ENCODE data around the gene MTHFD1L.

The MTHFD1L gene

DNA sequence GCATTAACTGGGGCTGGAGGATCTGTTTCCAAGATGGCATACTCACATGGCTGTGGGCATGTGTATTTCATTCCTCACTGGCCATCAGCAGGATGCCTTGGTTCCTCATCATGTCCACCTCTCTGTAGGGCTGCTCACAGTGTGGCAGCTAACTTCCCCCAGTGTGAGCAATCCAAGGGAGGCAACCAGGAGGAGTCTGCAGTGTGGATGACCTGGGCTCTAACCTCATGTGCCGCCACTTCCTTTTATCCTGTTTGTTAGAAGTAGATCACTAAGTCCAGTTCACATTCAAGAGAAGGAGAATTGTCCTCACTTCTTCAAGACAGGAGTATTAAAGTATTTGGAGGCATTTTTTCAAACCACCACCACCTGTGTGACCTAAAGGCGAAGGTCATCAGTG is 54.4 kb downstream of the MTHFD1L start:
- Histone ChIP-seq H3K4me3 (ENCODE audit: low read depth, low read length) (no peak overlapping the region), H3K9ac (ENCODE audit: low read length) (no peak overlapping the region), H3K27ac (ENCODE audit: low read depth, low read length) (no peak overlapping the region), H3K36me3 (ENCODE audit: control insufficient read depth, insufficient read depth, low read length) (peaks cover 47% of the 10 kb centered on the region), H3K27me3 (ENCODE audit: control insufficient read depth, insufficient read depth, low read length) (no peaks in the 10 kb centered on the region), H3K4me1 (ENCODE audit: control insufficient read depth, insufficient read depth, low read length) (no peaks in the 10 kb centered on the region), H3K9me3 (ENCODE audit: control insufficient read depth, insufficient read depth, low read depth, low read length) (no peaks in the 10 kb centered on the region)

DNA sequence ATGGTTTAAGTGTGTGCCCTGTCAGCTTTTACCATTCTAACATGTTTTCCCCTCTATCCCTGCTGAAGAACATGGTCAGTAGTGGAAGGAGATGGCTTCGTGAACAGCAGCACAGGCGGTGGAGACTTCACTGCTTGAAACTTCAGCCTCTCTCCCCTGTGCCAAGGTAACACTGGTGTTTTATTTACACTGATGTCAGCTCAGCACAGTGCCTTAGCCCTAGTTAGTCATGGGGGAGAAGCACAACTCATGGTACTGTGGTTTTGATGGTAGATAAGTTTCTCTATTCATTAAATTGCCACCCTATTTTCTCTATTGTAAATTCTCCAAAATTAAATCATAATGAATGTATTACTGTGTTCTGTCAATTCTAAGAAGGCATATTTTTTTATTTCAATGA is 56.6 kb downstream of the MTHFD1L start:
- H3K27ac ChIP-seq (ENCODE audit: low read depth, low read length): no peak overlapping the region
- H3K27me3 ChIP-seq (ENCODE audit: control insufficient read depth, insufficient read depth, low read length): no peaks in the 10 kb centered on the region
- H3K36me3 ChIP-seq (ENCODE audit: control insufficient read depth, insufficient read depth, low read length): peaks cover 69% of the 10 kb centered on the region

DNA sequence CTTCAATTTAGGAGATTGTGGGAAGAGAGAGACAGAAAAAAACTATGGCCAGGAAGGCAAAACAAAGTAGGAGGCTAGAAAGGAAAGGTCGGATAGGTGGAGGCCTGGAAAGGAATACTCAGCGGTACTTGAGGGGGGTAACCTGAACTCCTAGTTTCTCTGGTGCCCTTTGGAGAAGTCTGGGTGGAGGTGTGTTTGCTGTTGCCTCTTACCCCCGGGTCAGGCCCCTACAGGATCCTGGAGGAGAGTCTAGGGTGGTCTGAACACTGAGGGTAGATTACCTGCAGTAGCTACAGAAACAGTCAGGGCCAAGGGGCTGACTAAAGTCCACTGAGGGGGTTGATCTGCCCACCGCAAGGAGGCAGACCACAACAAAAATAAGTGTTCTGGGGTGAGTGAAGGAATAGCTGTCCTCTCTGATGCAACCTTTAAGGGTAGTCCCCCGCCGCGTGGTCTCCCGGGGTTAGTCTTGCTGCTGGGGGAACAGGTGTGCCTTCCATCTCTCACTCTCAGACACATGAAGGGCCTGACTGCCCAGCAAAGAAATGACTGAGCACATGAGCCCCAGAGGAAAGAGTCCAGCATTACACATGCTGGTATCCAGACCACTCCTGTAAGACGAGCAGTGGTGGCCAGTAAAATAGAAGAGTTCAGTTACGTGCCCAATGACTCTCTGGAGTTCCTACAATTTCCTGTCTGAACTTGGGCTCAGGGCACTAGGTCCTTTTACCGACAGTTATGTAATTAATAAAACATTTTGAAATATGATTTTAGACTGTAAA is 59.5 kb downstream of the MTHFD1L start:
- no peaks in the 10 kb centered on the region for H3K4me1 ChIP-seq (ENCODE audit: control insufficient read depth, insufficient read depth, low read length)
- H3K9ac ChIP-seq (ENCODE audit: low read length): no peak overlapping the region
- no peaks in the 10 kb centered on the region for H3K9me3 ChIP-seq (ENCODE audit: control insufficient read depth, insufficient read depth, low read depth, low read length)
- no peaks in the 10 kb centered on the region for H3K27me3 ChIP-seq (ENCODE audit: control insufficient read depth, insufficient read depth, low read length)
- peaks cover 73% of the 10 kb centered on the region for H3K36me3 ChIP-seq (ENCODE audit: control insufficient read depth, insufficient read depth, low read length)
- H3K4me3 ChIP-seq (ENCODE audit: low read depth, low read length): no peak overlapping the region
- no peak overlapping the region; the same call in 1 of the 2 replicates for H3K27ac ChIP-seq (ENCODE audit: low read depth, low read length)

More for the DNA sequence above, 56.6 kb downstream of the MTHFD1L start:
- Histone ChIP-seq H3K9ac (ENCODE audit: low read length) (no peak overlapping the region), H3K9me3 (ENCODE audit: control insufficient read depth, insufficient read depth, low read depth, low read length) (no peaks in the 10 kb centered on the region), H3K4me1 (ENCODE audit: control insufficient read depth, insufficient read depth, low read length) (no peaks in the 10 kb centered on the region), H3K4me3 (ENCODE audit: low read depth, low read length) (no peak overlapping the region)

DNA sequence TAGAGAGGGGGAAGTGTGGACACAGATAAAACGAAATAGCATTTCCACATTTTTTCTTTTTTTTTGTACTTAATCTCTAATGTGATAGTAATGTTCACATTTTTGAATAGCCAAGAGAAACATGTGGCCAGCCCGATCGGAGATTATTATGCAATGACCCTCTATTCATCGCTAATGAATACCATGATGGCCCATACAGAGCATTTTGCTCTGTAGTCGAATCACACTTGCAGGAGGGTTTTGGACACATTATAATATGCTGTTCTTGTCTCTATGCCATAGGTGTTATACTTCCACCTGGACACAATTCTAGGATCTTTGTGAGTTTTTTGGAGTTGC is 60.1 kb downstream of the MTHFD1L start:
- Histone ChIP-seq H3K27me3 (ENCODE audit: control insufficient read depth, insufficient read depth, low read length) (no peaks in the 10 kb centered on the region), H3K27ac (ENCODE audit: low read depth, low read length) (no peak overlapping the region), H3K9ac (ENCODE audit: low read length) (no peak overlapping the region), H3K4me1 (ENCODE audit: control insufficient read depth, insufficient read depth, low read length) (no peaks in the 10 kb centered on the region), H3K36me3 (ENCODE audit: control insufficient read depth, insufficient read depth, low read length) (peaks cover 68% of the 10 kb centered on the region), H3K4me3 (ENCODE audit: low read depth, low read length) (no peak overlapping the region), H3K9me3 (ENCODE audit: control insufficient read depth, insufficient read depth, low read depth, low read length) (no peaks in the 10 kb centered on the region)

DNA sequence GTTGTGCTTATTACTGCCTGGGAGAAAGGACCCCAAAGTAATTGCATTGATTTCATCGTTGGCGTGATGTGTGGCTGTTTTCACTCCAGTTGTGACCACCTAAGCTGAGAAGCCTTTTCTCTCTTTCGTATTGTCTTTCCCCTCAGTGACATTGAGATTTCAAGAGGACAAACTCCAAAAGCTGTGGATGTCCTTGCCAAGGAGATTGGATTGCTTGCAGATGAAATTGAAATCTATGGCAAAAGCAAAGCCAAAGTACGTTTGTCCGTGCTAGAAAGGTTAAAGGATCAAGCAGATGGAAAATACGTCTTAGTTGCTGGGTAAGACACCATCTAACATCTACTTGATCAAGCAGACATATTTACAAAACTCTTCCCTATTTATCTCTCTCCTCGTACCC is 60.5 kb downstream of the MTHFD1L start:
- Histone ChIP-seq H3K9ac (ENCODE audit: low read length) (no peak overlapping the region), H3K36me3 (ENCODE audit: control insufficient read depth, insufficient read depth, low read length) (peaks cover 70% of the 10 kb centered on the region), H3K4me3 (ENCODE audit: low read depth, low read length) (no peak overlapping the region), H3K27me3 (ENCODE audit: control insufficient read depth, insufficient read depth, low read length) (no peaks in the 10 kb centered on the region), H3K27ac (ENCODE audit: low read depth, low read length) (no peak overlapping the region), H3K9me3 (ENCODE audit: control insufficient read depth, insufficient read depth, low read depth, low read length) (no peaks in the 10 kb centered on the region), H3K4me1 (ENCODE audit: control insufficient read depth, insufficient read depth, low read length) (no peaks in the 10 kb centered on the region)

DNA sequence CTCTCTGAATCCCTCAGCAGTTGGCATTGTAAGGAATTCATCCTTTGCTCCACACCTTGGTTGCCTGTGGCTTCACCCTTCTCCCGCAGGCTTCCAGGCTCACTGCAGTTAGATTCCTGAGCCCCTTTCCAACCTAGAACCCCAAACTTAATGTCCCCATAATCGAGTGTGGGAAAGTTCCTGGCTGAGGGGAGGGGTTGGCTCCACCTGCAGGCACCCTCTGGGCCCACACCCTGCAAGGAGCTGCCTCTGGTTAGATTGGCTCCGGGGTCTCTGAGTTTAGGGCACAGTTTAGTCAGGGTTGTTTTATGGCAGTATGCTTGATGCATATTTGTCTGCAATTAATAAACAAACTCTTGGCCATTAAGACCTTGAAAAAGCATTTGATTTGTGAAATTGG is 63.4 kb downstream of the MTHFD1L start:
- Histone ChIP-seq H3K4me3 (ENCODE audit: low read depth, low read length) (no peak overlapping the region), H3K4me1 (ENCODE audit: control insufficient read depth, insufficient read depth, low read length) (no peaks in the 10 kb centered on the region), H3K9me3 (ENCODE audit: control insufficient read depth, insufficient read depth, low read depth, low read length) (no peaks in the 10 kb centered on the region), H3K36me3 (ENCODE audit: control insufficient read depth, insufficient read depth, low read length) (peaks cover 62% of the 10 kb centered on the region), H3K9ac (ENCODE audit: low read length) (no peak overlapping the region), H3K27ac (ENCODE audit: low read depth, low read length) (no peak overlapping the region), H3K27me3 (ENCODE audit: control insufficient read depth, insufficient read depth, low read length) (no peaks in the 10 kb centered on the region)

DNA sequence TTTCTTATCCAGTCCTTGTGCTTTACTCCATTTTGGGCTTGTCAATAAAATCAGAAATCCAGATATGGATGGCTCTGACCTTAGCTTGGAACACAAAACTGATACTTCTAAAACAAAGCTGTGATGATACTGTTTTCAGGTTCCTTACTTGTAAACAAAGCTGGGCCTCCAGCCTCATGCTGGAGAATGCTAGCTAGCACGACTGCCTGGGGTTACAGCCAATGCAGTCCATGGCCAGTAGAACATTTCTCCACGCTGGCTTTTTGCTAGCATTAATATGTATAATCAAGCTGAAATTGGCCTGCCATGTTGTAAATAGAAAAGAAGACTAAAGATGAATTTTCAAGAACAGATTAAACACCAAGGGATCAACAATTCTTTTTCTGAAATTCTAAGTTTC is 63.9 kb downstream of the MTHFD1L start:
- H3K9ac ChIP-seq (ENCODE audit: low read length): no peak overlapping the region
- no peaks in the 10 kb centered on the region for H3K4me1 ChIP-seq (ENCODE audit: control insufficient read depth, insufficient read depth, low read length)
- H3K4me3 ChIP-seq (ENCODE audit: low read depth, low read length): no peak overlapping the region
- no peaks in the 10 kb centered on the region for H3K27me3 ChIP-seq (ENCODE audit: control insufficient read depth, insufficient read depth, low read length)
- H3K9me3 ChIP-seq (ENCODE audit: control insufficient read depth, insufficient read depth, low read depth, low read length): no peaks in the 10 kb centered on the region
- no peak overlapping the region for H3K27ac ChIP-seq (ENCODE audit: low read depth, low read length)
- peaks cover 64% of the 10 kb centered on the region for H3K36me3 ChIP-seq (ENCODE audit: control insufficient read depth, insufficient read depth, low read length)

DNA sequence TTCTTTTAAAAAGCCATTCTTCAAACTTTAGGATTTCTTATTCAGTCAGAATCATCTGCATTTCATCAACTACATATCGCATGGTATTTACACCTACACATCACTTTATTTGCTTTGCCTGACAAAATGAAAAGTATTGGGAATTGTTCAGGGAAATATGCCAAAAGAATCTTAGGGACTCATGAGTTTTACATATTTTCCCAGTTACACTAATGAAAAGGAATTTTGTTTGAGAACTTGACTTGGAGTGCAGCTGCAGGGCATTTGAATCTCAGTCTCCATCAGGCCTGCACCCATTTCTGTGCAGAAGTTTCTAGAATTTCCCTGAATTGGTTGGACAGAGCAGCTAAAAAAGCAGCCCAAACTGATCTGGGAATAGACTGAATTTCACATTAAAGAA is 65.3 kb downstream of the MTHFD1L start:
- Histone ChIP-seq H3K27me3 (ENCODE audit: control insufficient read depth, insufficient read depth, low read length) (no peaks in the 10 kb centered on the region), H3K4me1 (ENCODE audit: control insufficient read depth, insufficient read depth, low read length) (no peaks in the 10 kb centered on the region), H3K9me3 (ENCODE audit: control insufficient read depth, insufficient read depth, low read depth, low read length) (no peaks in the 10 kb centered on the region), H3K9ac (ENCODE audit: low read length) (no peak overlapping the region), H3K4me3 (ENCODE audit: low read depth, low read length) (no peak overlapping the region), H3K27ac (ENCODE audit: low read depth, low read length) (no peak overlapping the region), H3K36me3 (ENCODE audit: control insufficient read depth, insufficient read depth, low read length) (peaks cover 55% of the 10 kb centered on the region)

DNA sequence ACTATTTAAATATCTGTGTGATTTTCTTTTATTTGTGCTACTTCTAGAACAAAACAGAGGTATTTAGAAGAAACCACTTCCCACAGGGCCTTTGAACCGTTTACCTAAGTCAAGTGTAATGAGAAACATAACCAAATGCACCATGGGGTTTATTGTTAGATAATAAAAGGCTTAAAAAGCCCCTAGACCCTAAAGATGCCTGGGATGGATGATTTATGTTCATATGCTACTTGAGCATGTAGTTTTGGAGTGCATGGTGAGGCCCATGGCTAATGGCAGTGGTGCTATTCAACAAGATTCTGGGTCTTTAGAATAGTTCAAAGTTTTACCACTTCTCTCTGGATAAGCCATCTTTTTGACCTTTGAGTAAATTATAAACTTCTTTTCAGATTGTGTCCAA is 65.9 kb downstream of the MTHFD1L start:
- Histone ChIP-seq H3K27ac (ENCODE audit: low read depth, low read length) (no peak overlapping the region), H3K36me3 (ENCODE audit: control insufficient read depth, insufficient read depth, low read length) (peaks cover 53% of the 10 kb centered on the region), H3K27me3 (ENCODE audit: control insufficient read depth, insufficient read depth, low read length) (no peaks in the 10 kb centered on the region), H3K4me1 (ENCODE audit: control insufficient read depth, insufficient read depth, low read length) (no peaks in the 10 kb centered on the region), H3K9ac (ENCODE audit: low read length) (no peak overlapping the region), H3K4me3 (ENCODE audit: low read depth, low read length) (no peak overlapping the region), H3K9me3 (ENCODE audit: control insufficient read depth, insufficient read depth, low read depth, low read length) (no peaks in the 10 kb centered on the region)

DNA sequence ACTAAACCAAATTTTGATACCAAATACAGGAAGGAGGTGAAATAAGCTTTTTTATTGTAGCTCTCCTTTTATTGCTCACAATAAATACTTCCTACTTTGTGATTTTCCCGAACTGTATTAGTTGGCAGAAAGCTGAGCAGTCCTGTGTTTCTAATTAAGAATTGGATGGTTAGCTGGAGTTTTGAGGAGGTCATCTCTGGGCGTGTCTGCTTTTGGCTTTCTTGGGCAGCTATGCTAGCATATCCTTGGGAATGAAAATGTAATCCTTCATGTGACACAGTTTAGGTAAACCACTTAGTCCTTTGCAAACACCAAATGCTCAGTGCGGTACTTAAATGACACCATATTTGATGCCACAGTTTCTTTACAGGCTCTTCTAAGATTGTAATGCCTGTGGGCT is 67.5 kb downstream of the MTHFD1L start:
- H3K36me3 ChIP-seq (ENCODE audit: control insufficient read depth, insufficient read depth, low read length): peaks cover 54% of the 10 kb centered on the region
- H3K9me3 ChIP-seq (ENCODE audit: control insufficient read depth, insufficient read depth, low read depth, low read length): no peaks in the 10 kb centered on the region
- no peak overlapping the region for H3K9ac ChIP-seq (ENCODE audit: low read length)

DNA sequence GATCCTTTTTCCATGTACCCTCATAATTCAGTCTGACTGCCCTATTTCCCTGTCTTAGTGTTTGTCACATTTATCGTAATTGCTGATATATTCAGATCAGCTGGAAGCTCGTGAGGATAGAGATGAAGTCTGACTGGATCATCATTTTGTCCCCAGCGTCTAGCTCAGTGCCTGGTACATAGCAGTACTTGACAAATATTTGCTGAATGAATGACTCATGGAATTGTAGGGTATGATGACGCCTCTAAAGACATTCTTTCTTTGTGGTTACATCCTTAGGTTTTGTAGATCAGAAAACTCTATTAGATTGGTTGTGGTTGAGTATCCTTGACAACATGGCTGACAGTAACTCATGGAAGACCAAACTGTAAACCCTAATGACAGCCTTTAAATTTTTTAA is 68.9 kb downstream of the MTHFD1L start:
- Histone ChIP-seq H3K27me3 (ENCODE audit: control insufficient read depth, insufficient read depth, low read length) (no peaks in the 10 kb centered on the region), H3K36me3 (ENCODE audit: control insufficient read depth, insufficient read depth, low read length) (peaks cover 61% of the 10 kb centered on the region), H3K4me3 (ENCODE audit: low read depth, low read length) (no peak overlapping the region), H3K27ac (ENCODE audit: low read depth, low read length) (no peak overlapping the region), H3K4me1 (ENCODE audit: control insufficient read depth, insufficient read depth, low read length) (no peaks in the 10 kb centered on the region), H3K9ac (ENCODE audit: low read length) (no peak overlapping the region), H3K9me3 (ENCODE audit: control insufficient read depth, insufficient read depth, low read depth, low read length) (no peaks in the 10 kb centered on the region)

More for the DNA sequence above, 67.5 kb downstream of the MTHFD1L start:
- Histone ChIP-seq H3K27me3 (ENCODE audit: control insufficient read depth, insufficient read depth, low read length) (no peaks in the 10 kb centered on the region), H3K27ac (ENCODE audit: low read depth, low read length) (no peak overlapping the region), H3K4me1 (ENCODE audit: control insufficient read depth, insufficient read depth, low read length) (no peaks in the 10 kb centered on the region), H3K4me3 (ENCODE audit: low read depth, low read length) (no peak overlapping the region)

All from HUES6 (cell line).